Measurements from ENCODE around the gene PRR36. TPM values are rescaled to one million over a fixed set of nuclear protein-coding genes. Genes with fewer than 3 reads are reported as not detected.

PRR36 gene
- total RNA-seq, 3 donors from 2014 or later: 0.05 to 0.08 TPM; not detected in 1

DNA sequence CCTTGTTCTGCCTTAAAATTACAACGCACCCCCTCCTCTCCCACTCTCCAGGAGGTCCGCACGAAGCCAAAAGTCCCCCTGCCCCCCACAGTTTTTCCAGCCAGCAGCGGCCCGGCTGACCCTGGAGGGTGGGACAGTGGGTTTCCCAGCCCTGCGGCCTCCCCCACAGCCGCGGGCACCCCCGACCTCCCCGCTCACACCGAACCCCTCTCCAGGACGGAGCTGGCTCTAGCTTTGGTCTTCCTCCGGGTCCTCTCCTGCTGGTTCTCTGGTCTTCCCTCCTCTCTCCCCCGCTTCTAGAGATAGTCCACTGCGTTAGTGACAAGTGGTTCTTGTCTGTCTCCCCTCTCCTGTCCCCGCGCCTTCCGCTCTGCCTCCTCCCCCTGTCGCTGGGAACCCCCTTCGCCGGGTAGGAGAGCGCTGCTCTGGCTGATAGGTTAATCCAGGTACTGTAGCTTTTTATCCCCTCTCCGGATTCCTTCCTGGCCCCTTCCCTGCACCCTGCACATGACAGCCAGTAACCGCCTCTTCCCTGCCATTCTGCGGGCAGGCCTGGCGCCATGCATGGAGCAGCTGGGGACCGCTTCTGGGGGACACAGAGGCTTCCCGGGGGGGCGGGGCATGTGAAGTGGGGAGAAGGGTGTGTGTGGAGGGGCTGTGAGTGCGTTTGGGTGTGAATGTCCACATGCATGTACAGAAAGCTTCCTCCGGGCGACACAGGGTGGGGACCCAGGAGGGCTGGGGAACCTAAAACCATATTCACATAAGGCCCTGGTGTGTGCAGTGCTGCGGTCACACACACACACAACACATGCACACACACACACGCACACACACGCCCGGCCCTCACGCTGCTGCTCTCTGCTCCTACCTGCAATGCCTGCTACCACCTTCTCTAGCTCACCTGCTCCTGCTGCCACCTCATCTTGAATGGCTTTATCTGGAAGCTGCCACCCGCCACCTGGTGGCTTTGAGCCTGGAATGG, 17.2 kb downstream of the PRR36 start:
- ATAC-seq: no peak
- no peak overlapping the region for H3K4me3 Mint-ChIP-seq

DNA sequence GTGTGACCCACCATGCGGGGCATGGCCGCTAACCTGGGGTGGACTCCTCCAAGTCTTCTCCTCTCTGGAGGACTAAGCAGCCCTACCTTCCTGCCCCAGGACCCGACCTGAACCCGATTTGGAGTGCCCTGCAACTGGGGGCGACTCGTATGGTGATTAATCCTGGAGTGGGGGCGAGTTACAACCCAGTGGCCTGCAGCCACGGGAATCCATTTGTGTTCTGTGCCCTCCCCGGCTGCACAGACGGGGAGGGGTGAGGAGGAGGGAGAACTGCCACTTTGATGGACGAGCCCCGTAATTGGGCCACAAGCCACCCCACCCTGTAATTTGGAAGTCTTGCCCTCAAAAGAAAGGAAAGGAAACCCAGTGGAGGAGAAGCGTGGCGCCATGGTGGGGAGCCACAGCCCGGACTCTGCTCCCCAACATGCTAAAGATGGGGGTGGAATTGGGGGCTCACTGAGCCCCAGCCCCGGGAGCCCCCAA, 18.0 kb downstream of the PRR36 start:
- H3K27me3 Mint-ChIP-seq (ENCODE audit: low read depth): peaks cover 5% of the 10 kb centered on the region
- no peak overlapping the region for H3K4me3 Mint-ChIP-seq
- ATAC-seq (no peak), DNase-seq (no peak)
- H3K4me1 Mint-ChIP-seq (ENCODE audit: low read depth): peaks cover 6% of the 10 kb centered on the region
- no peaks in the 10 kb centered on the region for H3K9me3 Mint-ChIP-seq
- H3K36me3 Mint-ChIP-seq (ENCODE audit: insufficient read depth): no peaks in the 10 kb centered on the region

More for the DNA sequence above, 17.2 kb downstream of the PRR36 start:
- DNase-seq: no peak
- no peaks in the 10 kb centered on the region for H3K9me3 Mint-ChIP-seq
- peaks cover 12% of the 10 kb centered on the region for H3K4me1 Mint-ChIP-seq (ENCODE audit: low read depth)
- peaks cover 8% of the 10 kb centered on the region for H3K27me3 Mint-ChIP-seq (ENCODE audit: low read depth)
- H3K36me3 Mint-ChIP-seq (ENCODE audit: insufficient read depth): no peaks in the 10 kb centered on the region

DNA sequence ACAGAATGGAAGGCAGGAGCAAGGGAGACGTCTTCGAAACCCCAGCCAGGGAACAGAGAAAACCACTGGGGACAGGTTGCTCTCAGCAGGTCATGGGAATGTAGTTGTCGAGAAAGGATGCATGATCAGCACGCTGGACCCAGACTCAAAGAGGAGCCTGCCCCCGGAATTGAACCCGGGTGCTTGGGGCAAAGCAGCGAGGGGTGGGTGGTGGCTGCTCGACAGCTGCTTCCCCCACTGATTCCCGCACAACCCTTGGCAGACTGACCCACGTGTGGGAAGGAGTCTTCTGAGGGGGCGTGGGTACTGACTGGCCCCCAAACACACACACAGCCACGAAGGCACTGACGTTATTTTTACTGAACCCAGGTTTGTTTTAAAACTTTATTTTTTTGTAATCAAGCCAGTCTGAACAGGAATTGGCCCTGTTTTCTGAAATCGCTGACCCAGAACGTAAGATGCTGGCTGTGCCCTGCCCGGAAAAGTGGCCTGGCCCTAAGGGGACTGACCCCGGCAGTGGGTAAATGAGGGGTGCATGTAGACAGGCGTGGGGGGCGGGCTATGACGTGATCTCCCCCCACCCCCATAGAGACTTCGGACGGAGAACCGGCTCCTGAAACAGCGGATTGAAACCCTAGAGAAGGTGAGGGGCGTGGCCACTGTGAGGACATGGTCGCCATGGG, 18.6 kb downstream of the PRR36 start:
- Mint-ChIP-seq H3K27me3 (ENCODE audit: low read depth) (peaks cover 2% of the 10 kb centered on the region), H3K4me3 (no peak overlapping the region), H3K9me3 (no peaks in the 10 kb centered on the region), H3K36me3 (ENCODE audit: insufficient read depth) (no peaks in the 10 kb centered on the region), H3K4me1 (ENCODE audit: low read depth) (peaks cover 3% of the 10 kb centered on the region)
- ATAC-seq (no peak), DNase-seq (no peak)

DNA sequence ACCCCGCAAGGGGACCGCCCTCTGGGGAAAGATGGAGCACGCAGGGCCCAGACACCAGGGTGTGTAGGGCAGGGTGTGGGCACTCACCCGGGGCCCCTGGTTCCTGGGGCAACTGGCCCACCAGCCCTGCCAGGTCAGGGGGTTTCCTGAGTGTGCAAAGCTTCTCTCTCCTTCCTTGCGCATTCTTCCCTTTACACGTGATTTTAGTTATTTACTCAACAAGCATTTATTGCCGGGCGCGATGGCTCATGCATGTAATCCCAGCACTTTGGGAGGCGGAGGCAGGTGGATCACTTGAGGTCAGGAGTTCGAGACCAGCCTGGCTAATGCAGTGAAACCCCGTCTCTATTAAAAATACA, 20.4 kb downstream of the PRR36 start:
- H3K4me1 Mint-ChIP-seq (ENCODE audit: low read depth): peaks cover 3% of the 10 kb centered on the region
- H3K9me3 Mint-ChIP-seq: no peaks in the 10 kb centered on the region
- ATAC-seq (no peak), DNase-seq (no peak)
- H3K27me3 Mint-ChIP-seq (ENCODE audit: low read depth): peaks cover 2% of the 10 kb centered on the region
- H3K4me3 Mint-ChIP-seq: no peak overlapping the region
- no peaks in the 10 kb centered on the region for H3K36me3 Mint-ChIP-seq (ENCODE audit: insufficient read depth)

DNA sequence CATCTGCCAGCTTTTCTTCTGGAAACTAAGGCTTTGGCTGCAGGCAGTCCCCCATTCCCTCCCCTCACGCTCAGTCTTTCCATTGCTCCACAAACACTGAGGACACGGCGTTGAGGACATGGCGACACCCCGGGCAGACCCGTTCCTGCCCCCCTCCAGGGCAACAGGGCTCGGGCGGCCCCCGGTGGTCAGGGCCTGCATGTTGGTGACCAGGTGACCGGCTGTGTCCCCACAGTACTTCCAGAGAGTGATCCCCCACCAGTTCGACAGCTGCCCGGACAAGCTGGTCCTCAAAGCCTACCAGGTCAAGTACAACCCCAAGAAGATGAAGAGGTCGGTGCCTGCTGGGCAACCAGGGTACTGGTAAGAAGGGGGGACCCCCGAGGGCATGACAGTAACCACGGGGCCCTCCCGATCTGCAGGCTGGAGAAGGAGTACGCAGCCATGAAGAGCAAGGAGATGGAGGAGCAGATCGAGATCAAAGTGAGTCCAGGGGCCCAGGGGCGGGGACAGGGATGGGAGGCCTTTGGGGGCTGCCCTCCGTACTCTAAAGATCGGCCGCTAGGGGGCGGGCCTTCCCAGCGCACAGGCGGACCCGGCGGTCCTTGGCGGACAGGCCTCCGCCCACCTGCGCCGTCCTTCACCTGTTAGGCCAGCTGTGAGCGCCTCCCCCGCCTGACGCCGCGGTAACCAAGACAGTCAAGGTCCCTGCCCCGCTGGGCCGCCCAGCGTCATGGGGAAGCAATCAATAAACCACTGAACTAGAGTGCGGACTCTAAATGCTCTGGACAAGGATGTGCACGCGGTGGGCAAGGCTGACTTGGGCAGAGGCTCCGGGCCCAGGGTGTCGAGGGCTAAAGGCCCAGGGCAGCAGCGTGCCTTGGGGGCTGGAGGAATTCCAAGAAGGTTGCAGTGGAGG, 21.1 kb downstream of the PRR36 start:
- Mint-ChIP-seq H3K36me3 (ENCODE audit: insufficient read depth) (no peaks in the 10 kb centered on the region), H3K4me1 (ENCODE audit: low read depth) (peaks cover 3% of the 10 kb centered on the region), H3K9me3 (no peaks in the 10 kb centered on the region), H3K27me3 (ENCODE audit: low read depth) (no peaks in the 10 kb centered on the region), H3K4me3 (no peak overlapping the region)
- peak; percentile 59 for DNase-seq
- ATAC-seq: peak; percentile 89 to 92

DNA sequence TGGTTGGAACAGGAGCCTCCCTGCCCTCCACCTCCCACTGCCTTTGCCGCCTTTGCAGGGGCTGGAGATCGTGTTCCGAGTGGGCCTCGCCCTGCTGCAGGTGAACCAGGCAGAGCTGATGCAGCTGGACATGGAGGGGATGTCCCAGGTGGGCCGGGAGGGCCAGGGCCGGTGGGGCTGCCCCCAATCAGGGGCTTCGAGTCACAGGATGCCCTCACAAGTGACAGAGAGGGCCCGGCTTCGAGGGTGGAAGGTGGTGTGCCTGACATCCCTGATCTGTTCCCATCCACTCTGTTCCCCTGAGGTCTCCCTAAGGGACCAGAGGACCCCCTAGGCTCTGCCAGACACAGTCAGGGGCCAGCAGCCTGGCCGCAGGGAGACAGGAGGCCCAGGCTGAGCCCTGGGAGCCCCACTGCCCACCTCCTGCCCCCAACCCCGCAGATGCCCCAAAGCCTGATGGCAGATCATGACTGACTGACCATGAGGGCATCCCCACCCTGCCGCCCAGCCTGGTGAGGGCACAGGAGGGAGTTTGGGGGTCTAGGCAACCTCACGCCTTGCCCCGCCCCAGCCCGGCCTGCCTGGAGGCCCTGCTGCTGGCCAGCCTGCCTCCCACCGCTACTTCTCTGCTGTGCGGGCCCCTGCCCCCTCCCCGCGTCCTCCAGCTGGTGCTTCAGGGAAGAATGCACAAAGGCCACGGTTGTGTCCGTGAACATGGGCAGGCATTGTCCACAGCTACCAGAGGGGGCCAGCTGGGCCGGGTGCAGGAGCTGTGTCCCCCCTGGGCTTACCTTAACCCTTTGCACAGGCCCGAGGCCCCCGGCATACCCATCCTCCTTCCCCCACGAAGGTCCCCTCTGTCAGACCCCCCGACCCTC, 22.3 kb downstream of the PRR36 start:
- Mint-ChIP-seq H3K4me3 (no peak overlapping the region), H3K4me1 (ENCODE audit: low read depth) (peaks cover 3% of the 10 kb centered on the region), H3K27me3 (ENCODE audit: low read depth) (no peaks in the 10 kb centered on the region), H3K9me3 (no peaks in the 10 kb centered on the region), H3K36me3 (ENCODE audit: insufficient read depth) (no peaks in the 10 kb centered on the region)
- ATAC-seq (no peak), DNase-seq (no peak)

DNA sequence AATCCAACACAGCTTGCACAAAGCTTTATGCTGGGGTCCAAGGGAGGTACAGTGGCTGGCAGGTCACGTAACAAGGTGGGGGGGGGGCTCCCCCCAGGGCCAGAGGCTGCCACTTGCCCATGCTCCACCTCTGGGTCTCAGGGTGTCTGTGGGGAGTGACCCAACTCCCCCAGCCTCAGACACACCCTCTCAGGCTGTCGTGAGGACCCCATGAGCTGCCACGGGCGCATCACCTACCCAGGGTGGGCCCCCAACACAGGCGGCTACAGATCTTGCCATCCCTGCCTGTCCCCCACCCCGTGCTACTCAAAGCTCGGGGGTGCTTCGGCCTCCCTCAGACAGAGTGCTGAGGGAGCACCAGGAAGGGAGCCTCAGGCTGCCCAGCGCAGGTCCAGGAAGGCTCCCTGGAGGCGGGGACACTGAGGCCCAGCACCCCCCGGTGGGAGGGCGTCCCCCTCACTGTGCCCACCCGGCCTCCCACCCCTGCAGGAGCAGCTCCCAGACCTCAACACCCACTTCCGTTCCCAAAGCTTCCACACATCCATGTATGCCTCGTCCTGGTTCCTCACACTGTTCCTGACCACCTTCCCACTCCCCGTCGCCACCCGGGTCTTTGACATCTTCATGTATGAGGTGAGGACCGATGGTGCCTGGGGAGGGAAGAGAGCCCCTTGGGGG, 23.1 kb downstream of the PRR36 start:
- no peaks in the 10 kb centered on the region for H3K36me3 Mint-ChIP-seq (ENCODE audit: insufficient read depth)
- no peak overlapping the region for H3K4me3 Mint-ChIP-seq
- no peaks in the 10 kb centered on the region for H3K9me3 Mint-ChIP-seq
- H3K4me1 Mint-ChIP-seq (ENCODE audit: low read depth): peaks cover 3% of the 10 kb centered on the region
- no peak for ATAC-seq
- DNase-seq: no peak
- no peaks in the 10 kb centered on the region for H3K27me3 Mint-ChIP-seq (ENCODE audit: low read depth)

DNA sequence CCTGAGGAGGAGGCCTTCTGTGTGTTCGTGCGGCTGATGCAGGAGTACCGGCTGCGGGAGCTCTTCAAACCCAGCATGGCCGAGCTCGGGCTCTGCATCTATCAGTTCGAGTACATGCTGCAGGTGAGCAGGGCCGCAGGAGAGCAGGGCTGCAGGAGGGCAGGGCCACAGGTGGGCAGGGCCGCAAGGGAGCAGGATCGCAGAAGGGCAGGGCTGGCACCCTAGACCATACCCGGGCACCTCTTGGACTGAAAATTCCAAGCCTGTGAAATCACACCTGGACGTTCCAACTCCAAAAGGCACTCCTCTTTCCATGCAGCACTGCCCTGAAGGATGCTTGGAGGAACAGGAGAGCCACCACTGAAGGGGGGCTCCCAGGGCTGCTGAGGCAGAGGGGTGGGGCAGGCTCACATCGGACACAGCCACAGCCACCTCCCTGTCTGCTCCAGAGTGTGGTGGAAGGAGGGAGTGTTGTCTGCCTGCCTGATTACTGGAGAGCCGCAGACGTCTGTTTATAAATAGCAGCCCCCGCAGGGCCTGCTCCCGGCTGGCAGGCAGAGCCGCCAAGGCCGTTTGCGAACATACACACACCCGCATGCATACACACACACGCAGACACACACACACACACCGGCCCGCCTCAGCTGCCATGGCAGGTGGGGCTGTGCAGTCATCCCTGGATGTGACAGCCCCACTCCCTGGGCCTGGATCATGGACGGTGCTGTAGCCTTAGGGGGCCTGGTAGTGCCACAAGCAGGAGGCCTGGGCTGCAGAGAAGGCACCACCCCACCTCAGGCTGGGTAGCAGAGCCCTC, 24.0 kb downstream of the PRR36 start:
- DNase-seq (no peak), ATAC-seq (no peak)
- Mint-ChIP-seq H3K9me3 (no peaks in the 10 kb centered on the region), H3K36me3 (ENCODE audit: insufficient read depth) (no peaks in the 10 kb centered on the region), H3K27me3 (ENCODE audit: low read depth) (no peaks in the 10 kb centered on the region), H3K4me3 (no peak overlapping the region), H3K4me1 (ENCODE audit: low read depth) (peaks cover 3% of the 10 kb centered on the region)

DNA sequence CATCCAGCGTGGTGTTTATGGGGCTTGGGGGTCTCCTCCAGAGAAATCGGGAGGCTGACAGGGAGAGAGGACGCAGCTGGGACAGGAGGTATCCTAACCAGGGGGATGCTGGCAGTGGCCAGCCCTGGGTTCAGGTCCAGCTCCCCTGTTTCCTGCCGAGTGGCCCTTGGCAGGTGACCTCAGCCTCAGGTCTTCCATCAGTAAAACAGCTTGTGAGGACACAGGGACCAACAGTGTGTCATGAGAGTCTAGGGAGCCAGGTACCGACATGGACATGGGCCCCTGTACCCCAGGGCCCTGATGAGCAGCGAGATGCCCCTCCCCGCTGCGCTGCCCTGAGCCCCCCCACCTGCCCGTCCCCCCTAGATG, 24.6 kb downstream of the PRR36 start:
- Mint-ChIP-seq H3K36me3 (ENCODE audit: insufficient read depth) (no peaks in the 10 kb centered on the region), H3K27me3 (ENCODE audit: low read depth) (no peaks in the 10 kb centered on the region), H3K9me3 (no peaks in the 10 kb centered on the region), H3K4me1 (ENCODE audit: low read depth) (peaks cover 3% of the 10 kb centered on the region), H3K4me3 (no peak overlapping the region)
- ATAC-seq (no peak), DNase-seq (no peak)

DNA sequence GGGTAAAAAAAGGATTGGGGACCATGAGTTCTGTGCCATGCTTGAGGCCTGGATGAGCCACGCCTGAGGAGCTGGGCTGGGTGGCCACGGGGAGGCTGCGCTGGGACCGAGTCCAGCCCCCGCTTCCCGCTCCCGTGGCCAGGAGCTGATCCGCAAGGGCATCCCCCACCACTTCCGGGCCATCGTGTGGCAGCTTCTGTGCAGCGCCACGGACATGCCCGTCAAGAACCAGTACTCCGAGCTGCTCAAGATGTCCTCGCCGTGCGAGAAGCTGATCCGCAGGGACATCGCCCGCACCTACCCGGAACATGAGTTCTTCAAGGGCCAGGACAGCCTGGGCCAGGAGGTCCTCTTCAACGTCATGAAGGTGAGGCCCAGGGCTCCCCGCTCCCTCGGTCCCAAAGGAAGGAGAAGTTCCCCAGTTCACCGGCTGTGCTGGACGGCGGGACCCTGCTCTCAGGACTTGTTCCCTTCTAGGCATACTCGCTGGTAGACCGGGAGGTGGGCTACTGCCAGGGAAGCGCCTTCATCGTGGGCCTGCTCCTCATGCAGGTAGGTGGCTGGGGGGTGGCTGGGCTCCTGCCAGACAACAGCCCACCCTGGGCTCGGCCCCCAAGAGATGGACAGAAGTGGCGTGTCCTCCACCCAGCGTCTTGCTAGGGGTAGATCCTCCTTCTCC, 25.3 kb downstream of the PRR36 start:
- no peak for ATAC-seq
- Mint-ChIP-seq H3K36me3 (ENCODE audit: insufficient read depth) (no peaks in the 10 kb centered on the region), H3K27me3 (ENCODE audit: low read depth) (no peaks in the 10 kb centered on the region), H3K4me1 (ENCODE audit: low read depth) (peaks cover 3% of the 10 kb centered on the region), H3K4me3 (no peak overlapping the region), H3K9me3 (no peaks in the 10 kb centered on the region)
- DNase-seq: no peak

DNA sequence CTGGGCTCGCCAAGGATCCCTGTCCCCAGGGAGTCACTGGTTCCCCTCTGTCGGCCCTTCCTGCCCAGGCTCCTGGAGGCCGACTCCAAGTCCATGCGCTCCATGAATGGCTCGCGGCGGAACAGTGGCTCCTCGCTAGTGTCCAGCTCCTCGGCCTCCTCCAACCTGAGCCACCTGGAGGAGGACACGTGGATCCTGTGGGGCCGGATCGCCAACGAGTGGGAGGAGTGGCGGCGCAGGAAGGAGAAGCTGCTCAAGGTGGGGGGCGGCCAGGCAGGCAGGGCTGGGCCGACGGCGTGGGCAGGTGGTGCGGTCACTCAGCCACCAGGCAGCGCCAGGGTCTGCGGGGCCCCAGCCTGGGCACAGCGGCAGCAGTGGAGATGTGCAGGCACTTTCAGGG, 26.5 kb downstream of the PRR36 start:
- Mint-ChIP-seq H3K4me1 (ENCODE audit: low read depth) (no peaks in the 10 kb centered on the region), H3K4me3 (no peak overlapping the region), H3K27me3 (ENCODE audit: low read depth) (no peaks in the 10 kb centered on the region), H3K9me3 (no peaks in the 10 kb centered on the region), H3K36me3 (ENCODE audit: insufficient read depth) (no peaks in the 10 kb centered on the region)
- no peak for ATAC-seq
- no peak for DNase-seq

DNA sequence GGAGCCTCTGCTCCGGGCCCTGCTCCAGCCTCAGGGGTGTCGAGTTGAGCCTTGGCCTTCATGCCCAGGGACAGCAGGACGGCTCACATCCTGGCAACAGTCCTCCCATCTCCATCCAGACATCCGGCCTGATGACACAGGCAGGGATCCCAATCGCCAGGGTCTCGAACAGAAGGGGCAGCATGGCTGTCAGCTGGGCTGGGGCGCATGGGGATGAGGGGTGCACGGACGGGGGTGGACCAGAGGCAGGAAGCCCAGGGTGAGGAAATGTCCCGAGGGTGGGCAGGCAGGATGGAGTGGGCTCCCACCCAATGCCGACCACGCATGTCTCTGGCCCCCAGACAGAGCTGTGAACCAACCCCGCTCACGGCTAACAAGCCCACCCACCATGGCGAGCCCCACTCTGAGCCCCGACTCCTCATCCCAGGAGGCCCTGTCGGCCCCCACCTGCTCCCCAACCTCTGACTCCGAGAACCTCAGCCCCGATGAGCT, 28.0 kb downstream of the PRR36 start:
- DNase-seq: no peak
- no peak for ATAC-seq
- H3K4me1 Mint-ChIP-seq (ENCODE audit: low read depth): no peaks in the 10 kb centered on the region
- H3K9me3 Mint-ChIP-seq: no peaks in the 10 kb centered on the region
- H3K27me3 Mint-ChIP-seq (ENCODE audit: low read depth): no peaks in the 10 kb centered on the region
- no peaks in the 10 kb centered on the region for H3K36me3 Mint-ChIP-seq (ENCODE audit: insufficient read depth)
- no peak overlapping the region for H3K4me3 Mint-ChIP-seq

All from activated T-cell treated with anti-CD3 and anti-CD28 coated beads, Interleukin-2, amount 50 U/mL, for 4 hours (primary cell).